NCI-H2081 treated with DMSO at 0.1 percent for 48 hours (cell line): ENCODE results near the gene ASTL.

Experiments used
- DNase-seq: peaks from one replicate; lab custom pipeline; 2025; lab: John Stamatoyannopoulos, UW

Gene ASTL

DNA sequence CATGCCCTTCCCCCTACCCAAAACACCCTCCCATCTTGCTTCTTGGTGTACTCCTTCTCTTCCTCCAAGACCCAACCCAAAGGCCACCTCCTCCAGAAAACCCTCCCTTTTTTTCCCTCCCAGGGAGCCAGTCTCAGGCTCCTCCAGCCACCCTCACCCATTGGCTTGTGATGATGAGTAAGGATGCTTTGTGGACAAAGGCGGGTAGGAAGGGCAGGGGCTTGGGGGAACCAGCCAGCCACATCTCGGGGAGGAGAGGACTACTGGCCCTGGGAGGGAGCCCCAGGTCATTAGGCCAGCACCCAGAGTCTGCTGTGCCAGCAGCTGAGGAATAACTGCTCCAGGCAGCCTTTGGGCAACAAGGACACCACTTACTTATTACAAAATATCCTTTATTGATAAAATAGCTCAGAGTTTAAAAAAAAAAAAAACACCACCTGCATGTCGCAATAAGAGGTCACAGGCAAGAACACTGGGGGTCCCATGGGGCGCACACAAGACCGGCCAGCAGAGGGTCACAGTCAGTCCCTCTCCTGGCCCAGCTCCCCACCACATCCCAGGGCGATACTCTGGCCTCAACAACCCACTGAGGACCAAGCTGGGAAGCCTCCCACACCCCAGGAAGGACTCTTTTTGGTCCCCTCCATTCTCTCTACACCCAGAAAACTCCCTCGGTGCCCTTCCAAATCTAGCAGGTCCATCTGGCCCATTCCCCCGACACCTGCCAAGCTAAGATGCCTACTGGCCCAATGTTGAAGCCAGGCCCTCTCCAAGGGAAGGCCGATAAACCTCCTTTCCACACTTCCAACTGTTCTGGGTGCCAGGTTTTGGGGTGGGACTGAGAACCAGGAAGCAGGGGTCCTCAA is 25.6 kb downstream of the ASTL start:
- no peak for DNase-seq

DNA sequence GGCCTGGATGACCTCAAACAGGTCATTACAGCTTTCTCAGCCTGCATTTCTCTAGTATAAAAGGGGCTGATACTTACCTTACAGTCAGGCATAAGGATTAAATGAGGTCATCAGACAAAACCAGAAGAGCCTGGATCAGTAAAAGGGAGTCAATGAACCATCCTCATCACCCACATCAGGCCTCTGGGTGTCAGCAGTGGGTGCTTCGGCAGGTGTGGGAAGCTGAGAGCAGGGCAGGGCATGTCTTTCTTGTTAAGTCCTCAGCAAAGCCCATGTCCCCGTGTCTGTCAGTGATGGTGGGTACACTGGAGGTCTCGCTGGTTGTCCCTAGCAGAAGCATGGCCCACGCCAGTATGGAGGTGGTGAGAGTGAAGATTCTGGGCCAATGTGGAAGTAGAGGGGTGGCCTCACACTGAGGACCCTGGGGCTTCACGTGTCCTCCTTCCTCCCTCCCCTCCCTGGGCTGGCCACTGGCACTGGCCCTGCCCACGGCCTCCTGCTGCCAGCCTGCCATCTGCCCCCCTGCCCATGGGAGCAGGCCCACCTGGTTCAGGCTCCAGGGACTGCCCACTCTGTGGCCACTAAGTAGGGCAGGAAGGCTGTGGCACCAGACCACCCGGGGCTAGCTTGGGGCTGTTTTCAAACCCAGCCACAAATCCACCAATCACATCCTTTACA is 26.3 kb downstream of the ASTL start:
- DNase-seq, result no peak

DNA sequence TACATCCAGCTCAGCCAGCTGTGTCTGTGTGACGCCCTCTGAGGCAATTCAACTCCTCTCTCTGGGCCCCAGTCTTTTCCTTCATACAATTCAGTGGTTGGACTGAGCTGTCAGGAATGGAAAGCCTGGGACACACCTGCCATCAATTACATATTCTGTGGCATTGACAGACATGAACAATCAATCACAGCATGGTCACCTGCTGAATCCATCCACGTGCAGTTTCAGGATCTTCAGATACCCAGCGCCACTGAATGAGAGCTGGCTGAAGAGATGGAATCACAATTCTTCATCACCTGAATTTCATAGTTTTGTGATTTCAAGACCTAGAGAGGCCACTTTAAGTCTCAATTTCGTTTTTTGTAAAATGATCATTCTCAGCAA is 27.1 kb downstream of the ASTL start:
- DNase-seq, result no peak

DNA sequence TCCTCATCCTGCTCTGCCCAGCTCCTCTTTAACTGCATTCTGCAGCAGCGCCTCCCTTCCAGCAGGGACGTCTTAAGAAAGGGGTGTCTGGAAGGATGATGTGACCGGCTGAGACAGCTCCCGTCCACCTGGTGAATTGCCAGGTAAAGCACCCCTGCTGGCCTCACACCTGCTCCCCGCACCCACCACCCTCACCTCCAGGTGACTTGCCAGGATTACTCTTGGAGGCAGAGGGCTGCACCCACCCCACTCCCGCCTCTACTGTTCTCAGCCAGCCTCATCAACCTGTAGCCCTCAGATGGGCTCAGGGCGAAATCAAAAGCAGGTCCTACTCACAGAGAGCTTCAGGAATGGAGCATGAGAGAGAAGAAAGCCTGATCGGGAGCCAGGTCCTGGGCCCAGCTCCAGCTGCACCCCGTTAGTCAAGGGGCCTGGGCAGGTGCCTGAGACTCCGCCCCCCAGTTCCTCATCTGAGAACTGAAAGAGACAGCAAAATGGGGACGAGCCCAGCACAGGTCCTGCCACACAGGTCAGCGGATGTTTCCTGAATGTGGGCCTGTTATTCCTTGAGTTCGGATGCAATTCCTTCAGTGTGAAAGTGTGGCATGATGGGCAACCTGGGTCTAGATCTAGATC is 27.6 kb downstream of the ASTL start:
- no peak for DNase-seq

DNA sequence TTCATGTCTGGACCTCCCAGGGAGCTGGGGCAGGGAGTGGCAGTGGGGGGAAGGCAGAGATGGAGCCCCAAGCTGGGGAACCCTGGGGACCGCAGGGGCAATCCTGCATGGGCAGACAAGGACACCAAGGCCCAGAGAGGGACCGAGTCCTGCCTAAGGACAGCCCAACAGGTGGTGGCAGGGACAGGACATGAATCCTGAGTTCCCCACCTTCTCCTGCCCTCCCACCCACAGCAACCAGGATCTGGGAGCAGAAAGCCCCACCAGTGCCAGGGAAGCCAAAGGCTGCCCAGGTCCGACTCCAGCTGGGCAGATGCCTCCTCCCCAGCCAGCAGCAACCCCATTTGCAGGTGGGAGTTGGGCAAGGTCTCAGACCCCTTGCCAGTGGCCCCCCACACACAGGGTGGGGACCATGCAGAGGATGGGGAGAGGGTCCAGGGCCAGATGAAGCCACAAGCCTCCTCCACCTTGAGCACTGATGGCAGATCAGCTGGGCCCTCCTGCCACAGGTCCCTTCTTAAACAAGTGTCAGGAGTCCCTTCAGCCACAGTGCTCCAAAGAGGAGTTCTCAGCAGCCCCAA is 28.3 kb downstream of the ASTL start:
- DNase-seq, result no peak

DNA sequence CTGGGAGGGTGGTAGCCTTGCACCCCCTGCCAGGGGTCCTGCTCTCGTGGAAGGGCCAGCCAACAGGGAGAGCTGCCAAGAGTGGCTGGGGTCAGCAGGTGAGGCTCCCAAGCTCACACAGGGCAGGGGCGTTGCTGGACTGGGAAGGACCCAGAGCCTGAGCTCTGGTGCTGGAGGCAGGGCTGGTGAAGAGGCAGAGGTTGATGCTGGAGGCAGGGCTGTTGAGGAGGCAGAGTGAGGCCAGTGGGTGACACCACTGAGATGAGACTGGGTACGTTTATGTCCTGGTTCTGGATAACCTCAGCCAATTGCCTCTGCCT is 29.0 kb downstream of the ASTL start:
- no peak for DNase-seq

DNA sequence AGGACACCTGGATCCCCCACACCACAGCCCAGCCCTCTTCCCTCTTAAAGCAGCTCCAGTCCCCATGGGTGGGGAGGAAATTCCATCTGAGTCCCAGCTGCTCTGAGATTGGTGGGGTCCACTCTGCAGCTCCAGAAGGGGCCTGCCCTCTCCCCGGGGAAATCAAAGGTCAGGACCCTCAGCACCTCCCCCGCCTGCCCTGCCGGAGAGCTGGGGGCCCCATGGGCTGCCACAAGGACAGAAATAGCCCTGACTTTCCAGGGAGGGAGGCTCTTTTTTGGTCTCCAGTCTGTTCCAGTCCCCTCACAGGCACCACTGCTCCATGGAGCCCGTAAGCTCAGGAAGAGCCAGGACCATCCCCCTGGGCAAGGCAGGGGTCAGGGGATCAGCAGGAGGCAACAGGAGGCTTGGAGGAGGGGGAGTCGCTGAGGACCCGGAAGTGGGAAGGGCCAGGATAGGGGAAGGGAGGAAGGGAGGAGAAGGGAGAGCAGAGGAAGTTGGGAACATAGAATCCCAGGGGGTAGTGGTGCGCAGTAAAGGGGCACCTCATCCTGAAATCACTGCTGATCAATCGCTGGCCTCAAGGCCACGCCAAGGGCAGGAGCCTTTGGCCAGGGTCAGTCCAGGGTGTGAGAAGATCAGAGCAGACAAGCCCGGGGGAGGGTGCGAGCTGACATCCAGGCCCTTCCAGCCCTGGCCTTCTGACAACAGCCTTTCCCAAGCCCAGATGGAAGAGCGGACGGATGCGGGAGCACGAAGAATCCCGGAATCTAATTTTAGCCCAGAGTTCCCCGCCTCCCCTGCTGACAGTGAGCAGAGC is 29.6 kb downstream of the ASTL start:
- DNase-seq, result no peak

DNA sequence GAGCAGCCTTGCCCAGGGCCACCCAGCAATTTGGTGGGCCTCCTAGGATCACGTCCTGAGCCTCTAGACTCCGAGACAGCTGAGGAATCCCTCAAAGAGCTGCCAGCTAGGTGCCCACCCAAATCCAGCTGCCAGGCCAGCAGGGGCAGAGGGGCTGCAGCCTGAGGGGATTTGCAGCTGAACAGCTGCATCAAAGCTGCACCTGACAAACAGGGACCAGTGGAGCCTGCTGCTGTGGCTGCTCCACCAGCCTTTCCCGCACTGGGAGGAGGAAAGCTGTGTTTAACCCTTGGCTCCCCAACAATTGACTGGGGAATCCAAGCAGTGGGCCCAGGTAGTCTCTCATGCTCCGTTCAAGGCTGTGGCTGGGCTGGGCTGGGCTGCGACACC is 30.2 kb downstream of the ASTL start:
- DNase-seq, result no peak

DNA sequence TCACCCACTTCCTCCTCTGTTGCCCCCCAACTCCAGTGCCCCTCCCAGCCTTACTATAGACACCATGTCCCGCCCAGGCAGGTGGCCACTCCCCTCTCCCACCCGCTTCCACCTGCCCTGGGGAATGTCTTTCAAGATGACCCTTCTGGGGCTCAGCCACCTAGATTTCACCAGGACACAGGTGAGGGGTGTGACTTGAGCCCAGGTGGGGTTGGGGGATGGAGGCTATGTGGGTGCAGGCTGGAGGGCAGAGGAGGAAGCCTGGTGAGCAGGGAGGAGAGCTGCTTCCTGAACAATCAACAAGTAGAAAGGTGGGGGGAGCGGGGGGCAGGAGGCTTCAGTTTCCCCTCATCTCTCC is 30.6 kb downstream of the ASTL start:
- no peak for DNase-seq

DNA sequence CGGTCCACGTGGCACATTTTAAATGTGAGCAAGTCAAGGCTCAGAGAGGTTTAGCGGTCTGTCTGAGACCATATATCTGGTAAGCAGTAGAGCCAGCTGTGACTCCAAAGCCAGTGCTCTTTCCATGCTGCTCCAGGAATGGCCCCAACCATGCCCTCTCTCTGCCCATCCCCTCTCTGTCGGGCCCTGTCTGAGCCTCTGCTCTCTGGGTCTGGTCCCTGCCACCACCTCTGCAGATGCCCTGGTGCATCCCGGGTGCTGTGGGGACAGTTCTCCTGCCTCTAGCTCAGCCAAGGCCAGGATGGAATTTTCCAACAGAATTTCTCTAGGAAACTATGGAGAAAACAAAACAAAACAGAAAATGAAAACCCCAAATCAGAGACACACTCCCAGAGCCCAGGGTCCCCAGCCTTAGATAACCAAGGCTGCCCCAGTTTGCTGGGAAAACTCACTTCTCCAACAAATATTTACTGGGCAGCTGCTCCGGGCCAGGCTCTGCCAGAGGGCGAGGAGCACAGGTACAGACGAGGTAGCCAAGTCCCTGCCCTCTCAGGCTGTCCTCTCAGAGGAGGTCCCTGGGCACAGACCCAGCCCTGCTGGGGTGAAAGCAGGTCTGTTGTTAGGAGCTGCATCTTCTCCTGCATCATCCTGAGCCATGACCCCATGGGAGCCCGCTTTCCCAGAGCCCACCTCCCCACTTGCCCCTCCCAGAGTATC is 31.2 kb downstream of the ASTL start:
- no peak for DNase-seq

DNA sequence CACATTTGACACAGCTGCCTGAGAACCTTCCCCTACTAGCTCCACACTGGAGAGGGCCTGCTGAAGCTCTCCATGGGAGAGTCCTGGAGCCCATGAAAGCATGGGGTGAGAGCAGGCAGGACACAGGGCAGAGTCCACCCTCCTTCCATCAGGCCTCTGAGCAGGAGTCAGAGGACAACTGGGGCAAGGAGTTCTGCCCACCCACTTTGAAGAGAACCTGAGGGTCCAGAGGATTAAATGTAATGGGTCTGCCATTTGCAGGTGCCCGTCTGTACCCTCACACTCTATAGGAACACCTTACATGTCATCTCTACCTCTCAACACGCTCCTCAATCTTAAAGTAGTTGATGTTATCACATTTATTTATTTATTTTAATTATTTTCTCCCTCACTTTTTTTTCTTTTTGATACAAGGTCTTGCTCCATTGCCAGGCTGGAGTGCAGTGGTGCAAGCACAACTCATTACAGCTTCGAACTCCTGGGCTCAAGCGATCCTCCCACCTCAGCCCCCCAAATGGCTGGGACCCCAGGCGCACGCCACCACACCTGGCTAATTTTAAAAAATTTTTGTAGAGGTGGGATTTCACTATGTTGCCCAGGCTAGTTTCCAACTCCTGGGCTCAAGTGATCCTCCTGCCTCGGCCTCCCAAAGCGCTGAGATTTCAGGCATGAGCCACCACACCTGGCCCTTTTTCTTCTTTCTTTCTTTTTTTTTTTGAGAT is 32.1 kb downstream of the ASTL start:
- DNase-seq, result no peak

DNA sequence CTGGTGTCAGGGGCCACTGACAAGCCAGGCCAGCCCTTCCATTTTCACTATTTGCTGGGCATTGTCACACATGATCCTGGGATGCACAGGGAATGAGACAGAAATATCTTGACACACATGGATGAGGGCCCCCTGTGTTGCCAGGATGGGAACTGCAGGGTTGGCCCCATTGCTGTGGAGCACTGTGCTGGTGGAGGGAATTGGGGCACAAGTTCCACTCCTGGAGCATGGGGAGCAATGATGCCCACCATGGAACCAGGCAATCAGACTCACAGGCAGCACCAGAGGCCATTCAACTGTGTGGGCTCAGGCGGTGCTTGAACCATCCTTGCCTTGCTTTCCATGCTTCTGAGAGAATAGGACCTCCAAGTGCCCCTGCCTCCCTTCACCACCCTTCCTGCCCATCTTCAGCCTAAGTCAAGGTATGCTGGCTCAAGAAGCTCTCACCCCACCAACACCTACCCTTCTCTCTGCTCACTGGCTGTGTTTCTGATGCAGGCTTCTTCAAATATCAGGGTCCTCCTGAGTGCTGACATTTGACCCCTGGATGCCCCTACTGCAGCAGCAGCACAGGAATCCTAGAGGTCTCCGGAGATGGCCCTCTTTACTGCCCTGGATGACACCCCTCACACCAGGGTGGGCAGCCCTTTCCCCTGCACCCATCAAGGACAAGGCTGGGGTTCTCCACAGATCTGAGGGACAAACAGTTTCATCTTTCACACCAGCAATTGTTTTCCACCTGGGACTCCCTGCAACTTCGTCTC is 33.0 kb downstream of the ASTL start:
- no peak for DNase-seq

DNA sequence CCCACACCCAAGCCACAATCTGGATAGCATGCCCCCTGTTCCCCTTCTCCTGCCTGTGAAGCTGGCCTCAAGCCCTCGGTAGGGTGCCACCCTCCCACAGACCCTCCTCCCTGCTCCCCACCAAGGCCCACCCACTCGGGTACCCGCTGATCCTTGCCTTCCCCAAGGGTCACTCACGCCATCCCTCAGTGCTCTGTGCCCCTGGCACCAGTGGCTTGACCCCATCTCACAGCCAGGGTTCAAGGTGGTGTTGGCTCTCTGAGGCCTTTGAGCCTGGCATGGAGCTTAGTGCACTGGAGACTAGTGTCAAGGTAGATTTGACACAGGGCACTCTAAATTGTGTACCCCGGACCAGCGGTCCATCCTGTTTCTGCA is 33.8 kb downstream of the ASTL start:
- DNase-seq, result no peak

DNA sequence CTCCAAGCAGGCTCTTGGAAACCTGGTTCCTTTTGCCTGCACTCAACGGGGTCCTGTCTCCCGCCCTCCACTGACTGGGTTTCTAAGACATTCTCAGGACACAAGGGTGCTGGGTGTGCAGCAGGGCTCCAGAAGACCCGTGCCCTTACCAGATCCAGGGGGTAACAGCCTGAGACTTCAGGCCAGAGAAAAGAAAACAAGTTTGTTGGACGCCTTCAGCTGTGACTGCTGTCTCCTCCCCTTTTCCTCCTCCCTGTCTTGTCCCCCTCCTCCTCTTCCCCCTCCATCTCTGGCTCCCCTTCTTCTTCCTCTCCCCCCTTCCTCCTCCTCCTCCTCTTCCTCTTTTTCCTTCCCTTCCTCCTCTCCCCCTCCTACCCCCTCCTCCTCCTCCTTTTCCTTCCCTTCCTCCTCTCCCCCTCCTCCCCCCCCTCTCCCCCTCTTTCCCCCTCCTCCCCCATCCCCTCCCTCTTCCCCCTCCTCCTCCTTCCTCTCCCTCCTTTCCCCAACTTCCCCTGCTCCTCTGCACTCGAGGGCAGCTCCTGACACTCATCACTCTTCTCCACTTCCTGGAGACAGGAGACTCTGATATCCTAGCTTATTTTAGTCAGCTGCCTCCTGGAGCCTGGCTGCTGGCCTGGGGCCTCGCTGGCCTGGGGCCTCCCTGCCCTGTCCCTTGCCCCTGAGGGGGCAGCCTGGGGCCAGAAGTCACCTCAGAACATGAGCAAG is 34.4 kb downstream of the ASTL start:
- DNase-seq, result no peak

DNA sequence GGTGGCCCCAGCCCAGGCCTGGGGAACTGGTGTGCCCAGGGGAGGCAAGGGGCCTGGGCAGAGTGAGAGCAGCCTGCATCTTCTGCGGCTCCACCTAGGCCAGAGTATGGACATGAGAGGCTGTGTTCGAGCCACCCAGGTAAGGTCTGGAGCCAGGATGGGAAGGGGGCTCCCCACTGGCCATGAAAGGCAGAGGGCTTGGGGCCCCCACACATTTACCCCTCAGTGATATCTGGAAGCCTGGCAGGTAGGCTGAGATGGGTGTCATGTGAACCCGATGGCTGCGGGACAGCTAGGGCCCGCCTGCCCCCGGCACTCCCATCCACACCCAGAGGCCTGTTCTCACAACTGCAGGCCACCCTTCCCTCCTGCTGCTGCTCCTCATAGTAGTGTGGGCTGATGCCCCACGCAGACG is 35.1 kb downstream of the ASTL start:
- no peak for DNase-seq

DNA sequence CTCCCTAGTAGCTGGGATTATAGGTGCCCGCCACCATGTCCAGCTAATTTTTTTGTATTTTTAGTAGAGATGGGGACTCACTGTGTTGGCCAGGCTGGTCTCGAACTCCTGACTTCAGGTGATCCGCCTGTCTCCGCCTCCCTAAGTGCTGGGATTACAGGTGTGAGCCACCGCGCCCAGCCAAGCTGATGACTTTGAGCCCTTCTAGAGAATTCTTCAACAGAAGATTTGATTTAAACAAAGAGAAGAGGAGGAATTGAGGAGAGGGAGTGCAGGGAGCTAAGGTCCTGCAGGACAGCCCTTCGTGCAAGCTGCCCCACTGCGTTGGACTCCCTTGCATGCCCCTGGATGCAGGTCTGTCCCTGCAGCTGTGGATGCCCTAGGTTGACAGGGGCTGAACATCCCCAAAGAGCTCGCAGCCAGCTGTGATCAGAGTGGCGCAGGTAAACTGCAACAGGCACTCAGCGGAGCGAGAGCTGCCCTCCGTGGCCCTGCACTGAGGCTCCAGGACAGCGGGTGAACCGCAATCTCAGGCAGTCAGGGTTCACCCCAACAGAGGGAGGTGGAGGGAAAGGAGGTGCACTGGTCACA is 35.6 kb downstream of the ASTL start:
- no peak for DNase-seq

DNA sequence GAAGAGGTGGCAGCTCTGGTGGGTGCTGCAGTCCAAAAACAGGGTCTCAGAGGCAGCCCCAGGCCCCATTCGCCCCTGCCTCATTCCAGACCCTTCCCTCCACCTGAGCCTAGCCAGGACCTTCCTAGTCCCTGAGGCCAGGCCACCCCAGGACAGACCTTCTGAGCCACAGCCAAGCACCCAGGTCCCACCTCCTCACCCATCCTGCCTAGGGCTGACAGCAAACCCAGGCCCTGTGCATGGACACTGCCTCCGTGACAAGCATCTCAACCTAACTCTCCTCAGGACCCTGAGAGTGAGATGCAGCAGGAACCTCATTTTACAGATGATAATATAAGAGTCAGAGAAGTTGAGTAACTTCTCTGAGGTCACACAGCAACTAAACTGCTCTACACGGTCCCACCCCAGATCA is 37.4 kb downstream of the ASTL start:
- DNase-seq, result no peak

DNA sequence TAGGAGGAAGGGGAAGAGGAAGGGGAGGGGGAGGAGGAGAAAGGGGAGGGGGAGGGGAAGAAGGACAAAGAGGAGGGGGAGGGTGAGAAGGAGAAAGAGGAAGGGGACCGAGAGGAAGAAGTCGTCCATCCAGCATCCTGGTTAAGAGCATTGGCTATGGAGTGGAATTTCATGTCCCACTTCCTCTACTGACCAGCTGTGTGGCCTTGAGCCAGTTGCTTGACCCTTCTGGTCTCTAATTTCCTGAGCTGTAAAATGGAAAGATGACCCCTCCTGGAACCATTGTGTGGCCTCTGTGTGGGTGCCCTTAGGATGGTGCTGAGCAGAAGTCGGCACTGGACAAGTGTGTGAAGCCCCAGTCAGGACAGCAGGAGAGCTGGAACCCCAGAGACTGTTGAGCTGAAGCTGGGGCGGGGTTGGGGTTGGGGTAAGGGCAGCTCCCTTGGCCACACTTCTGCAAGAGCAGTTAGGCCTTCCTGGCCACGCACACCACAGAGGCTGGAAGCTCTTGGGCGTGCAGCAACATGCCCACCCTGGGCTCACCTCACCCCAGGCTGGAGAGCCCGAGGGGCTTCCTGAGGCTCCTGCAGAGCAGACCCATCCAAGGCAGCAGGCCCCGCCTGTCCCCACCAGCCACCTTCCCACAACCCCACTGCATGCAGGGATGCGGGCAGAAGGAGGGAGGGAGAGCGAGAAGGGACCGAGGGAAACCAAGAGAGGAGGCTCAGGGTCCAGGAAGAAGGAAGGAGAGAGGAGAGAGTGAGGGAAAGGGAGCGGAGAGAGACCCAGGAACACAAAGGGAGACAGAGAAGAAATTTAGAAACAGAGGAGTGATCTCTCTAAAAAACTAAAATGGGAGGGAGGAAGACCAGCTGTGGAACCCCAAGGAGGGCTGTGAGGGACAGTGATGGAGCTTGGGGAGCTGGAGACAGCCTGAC is 38.2 kb downstream of the ASTL start:
- no peak for DNase-seq
